G401 (cell line): ENCODE results near the gene ZBTB49. TPM values are rescaled to one million over a fixed set of nuclear protein-coding genes. Genes with fewer than 3 reads are reported as not detected.
A peak's percentile ranks its signal among the peaks of the same experiment; 100 is the strongest.
"Not testable (repeated sequence)": the region's sequence is repeated elsewhere in the genome, so short reads cannot be mapped to it uniquely, and the experiment has no call there.

ENCODE experiments used
- DNase-seq: peaks from one replicate; pipeline ENCODE4 v3.0.0-alpha.2; 2015; ENCODE audit warnings: low spot score
- in situ Hi-C: cut with HindIII; loops from 2 replicates; pipeline ENCODE4 v1.10.0; 2016; ENCODE audit warnings: low sequenced_read_pairs, mixed read lengths
- total RNA-seq: library from RNA; depleted of rRNA; stranded (reverse); fragments of >200 nt; shearing (Covaris generic); gene quantifications from 2 replicates; pipeline ENCODE4 v1.2.3, GENCODE V29; 2014; rRNA removed

The ZBTB49 gene, protein sequence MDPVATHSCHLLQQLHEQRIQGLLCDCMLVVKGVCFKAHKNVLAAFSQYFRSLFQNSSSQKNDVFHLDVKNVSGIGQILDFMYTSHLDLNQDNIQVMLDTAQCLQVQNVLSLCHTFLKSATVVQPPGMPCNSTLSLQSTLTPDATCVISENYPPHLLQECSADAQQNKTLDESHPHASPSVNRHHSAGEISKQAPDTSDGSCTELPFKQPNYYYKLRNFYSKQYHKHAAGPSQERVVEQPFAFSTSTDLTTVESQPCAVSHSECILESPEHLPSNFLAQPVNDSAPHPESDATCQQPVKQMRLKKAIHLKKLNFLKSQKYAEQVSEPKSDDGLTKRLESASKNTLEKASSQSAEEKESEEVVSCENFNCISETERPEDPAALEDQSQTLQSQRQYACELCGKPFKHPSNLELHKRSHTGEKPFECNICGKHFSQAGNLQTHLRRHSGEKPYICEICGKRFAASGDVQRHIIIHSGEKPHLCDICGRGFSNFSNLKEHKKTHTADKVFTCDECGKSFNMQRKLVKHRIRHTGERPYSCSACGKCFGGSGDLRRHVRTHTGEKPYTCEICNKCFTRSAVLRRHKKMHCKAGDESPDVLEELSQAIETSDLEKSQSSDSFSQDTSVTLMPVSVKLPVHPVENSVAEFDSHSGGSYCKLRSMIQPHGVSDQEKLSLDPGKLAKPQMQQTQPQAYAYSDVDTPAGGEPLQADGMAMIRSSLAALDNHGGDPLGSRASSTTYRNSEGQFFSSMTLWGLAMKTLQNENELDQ
- 2.5 and 3.8 TPM in 2 replicates for total RNA-seq

DNA sequence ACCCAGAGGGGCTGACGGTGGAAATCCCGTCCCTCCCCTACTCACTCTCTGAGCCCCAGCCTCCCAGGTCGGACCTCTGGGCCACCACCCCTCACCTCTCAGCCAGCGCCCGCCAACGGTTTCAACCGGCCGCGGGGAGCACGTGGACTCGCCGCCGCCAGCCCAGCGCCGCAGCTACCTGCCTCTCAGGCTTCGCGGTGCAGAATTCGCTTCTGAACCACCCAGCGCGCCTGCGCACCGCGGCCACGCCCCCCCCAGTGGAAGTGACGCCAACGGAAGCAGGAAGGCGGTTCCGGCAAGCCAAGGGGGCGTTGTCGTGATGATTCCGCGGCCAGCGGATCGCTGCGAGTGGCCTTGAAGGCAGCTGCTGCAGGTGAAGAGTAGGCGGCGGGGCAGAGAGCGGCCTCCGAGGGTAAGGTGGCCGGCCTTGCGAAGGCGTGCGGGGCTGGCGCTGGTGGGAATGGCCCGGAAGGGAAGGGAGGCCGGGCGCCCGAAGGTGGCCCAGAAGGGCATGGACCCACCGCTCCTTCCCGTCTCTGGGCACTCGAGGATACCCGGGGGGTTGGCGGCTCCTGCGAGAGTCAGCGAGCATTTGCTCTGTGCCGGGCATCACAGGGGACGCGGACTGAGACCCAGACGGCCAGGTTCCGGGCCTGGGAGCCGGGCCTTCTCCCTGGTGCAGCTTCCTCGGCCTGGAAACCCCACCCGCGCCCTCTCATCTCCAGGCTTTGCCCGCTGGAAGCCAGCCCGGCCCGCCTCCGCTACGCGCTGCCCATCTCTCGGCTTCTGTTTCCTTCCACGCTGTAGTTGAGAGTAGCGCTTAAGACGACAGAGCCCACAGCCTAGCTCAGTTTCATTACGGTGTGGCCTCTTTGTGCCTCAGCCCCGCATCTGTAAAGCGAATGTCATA, at the start of gene ZBTB49, which contains the start of gene LYAR:
TSS of gene ZBTB49 (plus strand) at position 311 of the 910 bp plus-strand sequence. CDS start 9,695 bp downstream, outside the sequence.
TSS of gene LYAR (minus strand) at position 214 of the 910 bp plus-strand sequence. CDS start 6,412 bp downstream, outside the sequence.
- in situ Hi-C loops: no loop called here

DNA sequence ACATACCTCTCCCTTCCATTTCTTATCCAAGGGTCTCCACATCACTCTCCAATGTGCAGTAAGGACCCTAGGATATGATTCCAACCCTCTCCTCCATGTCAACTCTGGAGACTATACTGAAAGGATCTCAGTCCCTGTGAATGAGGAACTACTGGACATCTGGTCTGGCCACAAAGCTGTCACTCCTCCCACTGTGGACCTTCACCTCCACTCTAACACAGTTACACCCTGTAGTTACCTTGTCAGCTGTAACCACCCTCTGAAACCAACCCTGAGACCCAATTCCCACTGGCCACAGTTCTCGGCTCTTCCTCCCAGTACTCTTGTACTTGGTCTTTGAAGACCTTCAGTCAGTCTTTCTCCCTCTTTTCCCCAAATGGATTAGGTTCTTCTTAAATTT, 44.9 kb upstream of the ZBTB49 start:
- DNase-seq: no peak
- in situ Hi-C loops: no loop called here

More for the DNA sequence above, at the start of gene ZBTB49, which contains the start of gene LYAR:
- peak; percentile 89 for DNase-seq

DNA sequence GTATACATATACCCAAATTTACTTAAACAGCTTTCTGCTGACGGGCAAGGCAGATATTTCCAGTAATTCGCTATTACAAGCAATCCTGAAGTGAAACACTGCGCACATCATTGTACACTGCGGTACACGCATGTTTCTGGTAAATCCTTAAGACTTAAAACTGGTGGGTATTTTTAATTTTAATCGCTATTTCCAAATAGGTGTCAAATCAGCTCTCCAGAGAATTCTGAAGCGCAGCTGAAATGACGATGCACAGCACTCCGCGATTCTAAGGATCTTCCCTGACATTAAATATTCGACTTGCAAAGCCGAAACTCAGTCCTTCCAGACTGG, 42.4 kb upstream of the ZBTB49 start:
- in situ Hi-C loops: no loop called here
- no peak for DNase-seq

DNA sequence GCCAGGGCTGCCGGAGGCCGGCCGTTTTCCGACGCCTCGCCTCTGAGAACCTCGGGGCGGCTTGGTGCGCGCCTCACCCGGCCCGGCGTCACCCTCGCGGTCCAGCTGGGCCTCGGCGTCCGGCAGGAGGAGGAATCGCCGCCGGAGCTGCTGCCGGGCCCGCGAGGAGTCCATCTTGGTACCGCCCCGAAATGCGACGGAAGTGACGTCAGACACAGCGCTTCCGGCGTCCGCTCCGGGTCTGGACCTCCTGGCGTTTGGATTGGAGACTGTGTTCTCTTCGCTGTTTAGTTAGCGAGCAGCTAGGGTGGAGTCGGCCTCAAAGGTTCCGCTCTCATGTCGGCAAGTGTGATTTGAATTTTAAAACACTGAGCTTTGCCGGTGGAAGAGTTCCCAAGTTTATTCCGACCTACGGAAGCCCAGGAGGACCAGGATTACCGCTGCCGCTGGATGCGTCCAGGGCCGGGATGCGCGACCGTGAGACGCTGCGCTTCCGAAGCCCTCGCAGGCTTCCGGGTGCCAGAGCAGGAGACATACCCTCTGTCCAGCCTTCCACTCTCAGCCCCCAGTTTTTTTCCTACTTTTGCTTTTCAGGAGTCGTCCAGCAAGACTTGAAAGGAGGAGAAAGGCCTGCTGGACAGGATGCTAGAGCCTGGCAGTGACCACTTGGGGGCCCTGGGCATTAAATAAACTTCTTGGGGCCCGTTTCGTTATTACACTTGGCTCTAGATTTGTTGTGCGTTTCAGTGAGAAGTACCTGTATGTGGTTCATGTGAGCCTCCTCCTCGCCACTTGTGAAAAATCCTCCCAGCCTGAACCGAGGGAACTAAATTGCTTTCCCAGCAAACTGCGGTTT, 41.8 kb upstream of the ZBTB49 start, which contains the start of gene TMEM128:
TSS of gene TMEM128 (minus strand) at position 195 of the 856 bp plus-strand sequence. CDS start at position 174, 21 bp downstream.
- DNase-seq: peak; percentile 93
- in situ Hi-C loops: no loop called here

DNA sequence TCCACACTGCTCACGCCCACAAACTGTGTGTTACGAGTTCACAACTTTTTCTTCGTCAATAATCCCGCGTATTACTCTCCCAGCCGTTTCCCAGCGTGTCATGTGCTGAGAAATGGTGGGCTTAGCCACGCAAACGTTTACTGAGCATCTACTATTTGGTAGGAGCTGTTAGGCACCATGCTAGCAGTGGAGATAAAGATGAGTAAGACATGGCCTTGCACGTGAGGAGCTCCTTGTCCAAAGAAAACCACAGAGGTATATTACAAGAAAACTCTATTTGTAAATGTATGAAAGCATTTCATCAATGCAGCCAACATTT, 41.2 kb upstream of the ZBTB49 start:
- in situ Hi-C loops: no loop called here

DNA sequence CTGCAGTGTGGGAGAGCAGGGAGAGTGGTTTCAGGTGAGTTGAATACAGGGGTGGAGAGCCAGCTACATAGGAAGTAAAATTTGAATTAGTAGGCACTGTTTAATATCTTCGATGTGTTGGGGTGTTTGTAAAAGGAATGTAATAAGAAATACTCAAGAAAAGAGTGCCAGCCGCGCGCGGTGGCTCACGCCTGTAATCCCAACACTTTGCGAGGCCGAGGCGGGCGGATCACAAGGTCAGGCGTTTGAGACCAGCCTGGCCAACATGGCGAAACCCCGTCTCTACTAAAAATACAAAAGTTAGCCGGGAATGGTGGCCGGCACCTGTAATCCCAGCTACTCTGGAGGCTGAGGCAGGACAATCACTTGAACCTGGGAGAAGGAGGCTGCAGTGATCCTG, 40.7 kb upstream of the ZBTB49 start:
- in situ Hi-C loops, DNase-seq: not testable (repeated sequence)

More for the DNA sequence above, 41.2 kb upstream of the ZBTB49 start:
- peak; percentile 4 for DNase-seq

DNA sequence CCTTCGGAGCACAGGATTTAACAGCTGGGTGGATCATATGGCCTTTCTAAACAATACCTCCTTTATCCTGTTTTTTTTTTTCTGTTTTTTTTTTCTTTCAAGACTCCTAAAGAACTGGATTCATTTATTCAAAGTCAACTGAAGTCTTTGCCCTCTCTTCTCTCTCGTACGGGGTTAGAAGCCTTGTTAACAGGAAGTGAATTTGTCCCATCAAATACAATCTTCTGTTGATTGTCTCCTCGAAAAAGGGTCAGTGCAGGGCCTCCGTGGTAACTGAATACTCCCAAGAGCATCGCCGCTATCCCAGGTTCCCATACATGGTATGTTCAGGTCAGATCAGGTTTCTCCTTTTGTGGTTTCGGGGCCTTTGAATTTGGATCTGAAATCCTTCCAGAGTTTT, 40.2 kb upstream of the ZBTB49 start:
- DNase-seq: no peak
- in situ Hi-C loops: no loop called here

DNA sequence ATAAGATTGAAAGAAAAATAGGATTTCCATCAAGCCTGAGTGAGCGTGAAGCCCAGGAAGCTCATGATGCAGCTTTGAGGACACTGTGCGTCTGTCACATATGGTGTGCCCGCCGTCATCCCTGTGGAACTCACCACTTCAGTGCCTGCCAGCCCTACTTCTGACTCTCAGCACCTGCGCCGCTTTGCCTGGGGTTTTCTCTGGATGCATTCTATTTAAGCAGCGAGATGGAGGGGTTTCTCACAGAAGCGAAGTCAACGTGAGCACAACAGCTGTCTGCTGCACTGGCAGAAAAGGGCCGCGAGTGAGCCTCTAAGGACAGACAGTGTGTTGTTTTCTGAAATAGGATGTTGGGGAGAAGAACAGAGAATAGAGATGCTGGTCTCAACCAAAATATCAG, 35.9 kb upstream of the ZBTB49 start:
- in situ Hi-C loops: no loop called here
- peak; percentile 5 for DNase-seq

DNA sequence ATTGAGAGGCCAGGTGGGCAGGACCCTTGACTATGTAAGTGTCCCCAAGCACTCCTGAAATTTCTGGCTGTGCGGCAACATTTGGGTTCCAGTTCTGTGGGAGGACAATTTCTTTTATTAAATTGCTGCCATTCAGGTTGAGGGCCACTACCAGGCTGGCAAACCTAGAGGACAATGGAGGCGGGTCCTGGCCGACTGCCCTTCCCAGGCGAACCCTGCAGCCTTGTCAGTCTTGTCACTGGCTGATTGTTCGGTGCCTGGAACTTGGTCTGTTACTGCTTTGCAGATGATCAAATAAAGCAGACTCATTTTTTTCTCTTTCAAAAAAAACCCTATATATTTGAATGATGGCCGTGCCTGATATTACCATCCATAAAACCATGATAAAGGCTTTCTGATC, 35.4 kb upstream of the ZBTB49 start:
- peak; percentile 2 for DNase-seq
- in situ Hi-C loops: no loop called here

DNA sequence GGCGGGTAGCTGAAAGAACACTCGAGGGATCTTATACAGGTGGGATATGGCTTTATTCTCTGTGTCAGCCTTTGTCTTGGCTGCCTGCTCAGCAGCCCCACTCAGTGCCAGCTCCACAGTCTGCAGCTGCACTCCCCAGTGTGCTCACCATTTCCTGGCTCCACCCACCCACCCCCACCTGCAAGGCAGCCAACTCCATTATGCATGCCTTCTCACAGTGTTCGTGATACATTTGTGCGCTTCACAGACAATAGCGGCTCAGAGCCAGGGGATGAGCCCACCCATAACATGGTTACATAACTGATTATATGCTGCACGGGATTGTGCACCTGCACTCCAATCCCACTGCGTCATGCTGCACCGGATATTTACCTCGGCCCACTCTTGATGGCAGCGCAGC, 33.3 kb upstream of the ZBTB49 start:
- in situ Hi-C loops: no loop called here
- no peak for DNase-seq

DNA sequence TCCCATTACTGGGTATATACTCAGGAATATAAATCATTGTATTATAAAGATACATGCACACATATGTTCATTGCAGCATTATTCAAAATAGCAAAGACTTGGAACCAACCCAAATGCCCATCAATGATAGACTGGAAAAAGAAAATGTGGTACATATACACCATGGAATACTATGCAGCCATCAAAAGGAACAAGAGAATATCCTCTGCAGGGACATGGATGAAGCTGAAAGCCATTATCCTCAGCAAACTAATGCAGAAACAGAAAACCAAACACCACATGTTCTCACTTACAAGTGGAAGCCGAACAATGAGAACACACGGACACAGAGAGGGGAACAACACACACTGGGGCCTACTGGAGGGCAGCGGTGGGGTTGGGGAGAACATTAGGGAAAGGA, 32.3 kb upstream of the ZBTB49 start:
- DNase-seq, in situ Hi-C loops: not testable (repeated sequence)

DNA sequence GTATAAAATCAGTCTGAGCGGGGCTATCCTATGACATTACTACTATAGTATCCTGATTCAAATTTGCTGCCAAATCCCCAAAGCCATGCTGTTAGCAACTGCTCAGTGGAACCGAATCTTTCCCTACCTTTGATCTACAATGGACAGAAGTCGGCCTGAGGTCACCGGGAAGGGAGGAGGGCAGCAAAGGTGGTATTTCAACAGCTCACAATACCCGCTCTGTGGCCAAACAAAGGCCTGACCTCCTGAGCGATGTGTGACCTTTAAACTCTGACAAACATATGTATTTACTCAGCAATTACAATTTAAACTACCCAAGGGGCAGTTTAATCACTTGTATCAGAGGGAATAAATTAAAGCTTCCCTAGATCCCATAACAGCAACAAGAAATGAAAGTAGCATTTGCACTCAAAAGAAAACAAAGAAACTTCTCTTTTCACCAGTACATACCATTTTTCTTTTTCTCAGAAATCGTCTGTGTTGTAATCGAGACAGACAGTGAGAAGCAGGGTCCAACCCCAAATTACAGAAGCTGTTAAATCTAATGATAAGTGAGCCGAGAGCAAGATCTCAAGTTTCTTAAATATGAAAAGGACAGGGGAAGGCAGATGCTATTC, 30.5 kb upstream of the ZBTB49 start:
- in situ Hi-C loops: no loop called here
- no peak for DNase-seq

DNA sequence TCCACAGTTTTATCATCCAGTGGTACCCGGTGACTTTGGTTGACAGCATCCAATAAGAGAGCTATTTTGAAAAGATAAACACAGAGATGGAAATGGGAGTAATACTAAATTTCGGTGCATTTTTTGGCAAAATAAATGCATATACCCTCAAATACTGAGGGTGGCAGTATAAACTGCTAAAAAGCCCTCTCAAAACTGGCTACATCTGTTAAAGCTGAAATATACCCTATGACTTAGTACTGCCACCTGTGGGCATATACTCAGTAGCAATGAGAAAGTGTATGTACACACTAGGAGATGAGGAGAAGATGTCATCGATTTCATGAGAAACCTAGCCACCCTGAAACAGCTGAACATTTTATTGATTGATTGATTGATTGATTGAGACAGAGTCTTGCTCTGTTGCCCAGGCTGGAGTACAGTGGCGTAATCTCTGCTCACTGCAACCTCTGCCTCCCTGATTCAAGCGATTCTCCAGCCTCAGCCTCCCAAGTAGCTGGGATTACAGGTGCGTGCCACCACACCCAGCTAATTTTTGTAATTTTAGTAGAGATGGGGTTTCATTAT, 29.8 kb upstream of the ZBTB49 start:
- in situ Hi-C loops: no loop called here

DNA sequence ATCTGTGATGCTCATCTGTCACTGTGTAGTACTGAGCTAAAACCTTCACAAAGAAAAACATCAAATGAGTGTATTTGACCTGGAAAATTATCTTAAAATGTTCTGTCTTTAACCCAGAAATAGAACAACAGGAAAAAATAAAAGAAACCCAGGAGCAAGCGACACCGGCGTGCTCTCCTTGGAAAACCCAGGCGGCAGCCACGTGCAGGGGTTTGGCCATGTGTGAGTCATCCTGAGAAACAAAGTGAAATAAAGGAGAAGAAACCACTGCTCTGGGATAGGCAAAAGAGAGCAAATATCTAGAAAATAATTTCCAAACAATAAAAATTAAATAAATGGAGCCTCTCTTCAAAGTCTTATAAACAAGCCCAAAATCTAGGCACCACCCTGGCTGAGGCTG, 22.1 kb upstream of the ZBTB49 start:
- DNase-seq: no peak
- in situ Hi-C loops: no loop called here

More for the DNA sequence above, 29.8 kb upstream of the ZBTB49 start:
- DNase-seq: peak; percentile 13

DNA sequence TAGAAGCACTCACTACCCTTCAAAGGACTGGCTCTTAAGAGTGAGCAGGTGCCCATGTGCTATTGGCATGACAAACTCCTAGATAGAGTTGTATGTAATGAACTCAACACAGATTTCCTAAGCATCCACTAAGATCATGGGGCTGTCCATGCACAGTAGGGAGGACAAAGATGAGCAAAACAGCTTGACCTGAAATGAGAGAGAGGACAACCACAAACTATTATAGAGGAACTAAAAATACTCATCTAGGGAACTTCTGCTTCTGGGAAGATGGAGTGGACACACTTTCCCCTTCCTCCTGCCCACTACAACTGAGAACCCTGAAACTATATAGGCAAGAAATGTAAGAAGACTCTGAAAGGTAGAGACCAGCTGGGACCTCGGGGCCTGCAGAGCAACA, 21.3 kb upstream of the ZBTB49 start:
- no peak for DNase-seq
- in situ Hi-C loops: no loop called here

DNA sequence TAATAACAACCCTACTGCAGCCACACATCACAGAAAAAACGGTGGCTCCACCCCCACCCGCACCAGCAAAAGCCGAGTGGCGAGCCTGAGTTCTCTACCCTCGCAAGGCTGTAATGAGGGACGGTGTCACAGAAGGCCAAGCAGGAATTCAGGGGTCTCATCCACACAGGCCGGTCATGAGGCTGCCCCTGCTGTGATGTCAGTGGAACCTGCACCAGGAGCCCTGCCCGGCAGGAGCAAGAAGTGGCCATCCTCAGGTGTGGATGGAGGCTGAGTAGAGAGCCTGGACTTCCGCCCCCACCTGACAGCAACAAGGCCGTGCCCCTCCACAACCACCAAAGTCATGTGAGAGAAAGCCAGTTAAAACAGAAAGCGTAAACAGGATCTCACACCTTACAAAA, 20.7 kb upstream of the ZBTB49 start:
- DNase-seq: no peak
- in situ Hi-C loops: no loop called here

DNA sequence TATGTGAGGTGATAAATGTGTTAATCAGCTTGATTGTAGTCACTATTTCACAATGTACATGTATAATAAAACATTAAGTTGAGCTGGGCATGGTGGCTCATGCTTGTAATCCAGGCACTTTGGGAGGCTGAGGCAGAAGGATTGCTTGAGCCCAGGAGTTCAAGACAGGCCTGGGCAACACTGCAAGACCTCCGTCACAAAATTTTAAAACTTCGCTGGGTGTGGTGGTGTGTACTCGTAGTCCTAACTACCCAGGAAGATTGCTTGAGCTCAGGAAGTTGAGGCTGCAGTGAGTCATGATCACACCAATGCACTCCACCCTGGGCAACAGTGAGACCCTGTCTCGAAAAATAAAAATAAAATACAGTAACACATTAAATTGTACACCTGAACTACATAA, 20.2 kb upstream of the ZBTB49 start:
- DNase-seq: no peak
- in situ Hi-C loops: loop anchor here (5.0 kb wide), 1 partner anchor 97 kb away; no protein-coding TSS in a partner anchor

DNA sequence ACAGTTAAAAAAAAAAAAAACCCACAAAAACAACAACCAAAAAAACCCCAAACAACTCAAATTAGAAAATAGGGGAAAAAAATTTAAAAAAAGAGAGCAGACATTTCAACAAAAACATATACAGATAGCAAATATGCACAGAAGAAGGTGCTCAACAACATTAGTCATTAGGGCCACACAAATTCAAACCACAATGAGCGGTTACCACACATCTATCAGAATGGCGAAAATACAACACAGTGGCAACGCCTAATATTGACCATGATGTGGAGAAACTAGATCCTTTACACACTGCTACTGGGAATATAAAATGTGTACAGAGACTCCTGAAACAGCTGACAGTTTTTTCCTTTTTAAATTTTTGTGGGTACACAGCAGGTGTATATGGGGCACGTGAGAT, 19.5 kb upstream of the ZBTB49 start:
- in situ Hi-C loops: loop anchor here (5.0 kb wide), 1 partner anchor 97 kb away; no protein-coding TSS in a partner anchor
- DNase-seq: no peak
